Gastroesophageal sphincter (tissue), 4 donors: ENCODE measurements around the gene NUP62. TPM values are rescaled to one million over a fixed set of nuclear protein-coding genes. Genes with fewer than 3 reads are reported as not detected.

Source experiments
- ATAC-seq: fragments of 150-250 bp; one replicate; pipeline ENCODE4 v1.9.1; 2016; ENCODE audit warnings: mild to moderate bottlenecking, moderate library complexity
- H3K27ac ChIP-seq, 4 donors: fragments of 200-600 bp; sonication (generic) in 3 of 4; 1 replicate in 3 of 4; 2 replicates in 1 of 4; pipeline ENCODE4 v1.5.1; 2016 to 2019
- H3K27me3 ChIP-seq: fragments of 200-600 bp; sonication (generic); one replicate; pipeline ENCODE4 v1.5.1; 2019
- H3K36me3 ChIP-seq, 2 donors: fragments of 200-600 bp; sonication (generic); one replicate each; pipeline ENCODE4 v1.5.1; 2019; ENCODE audit warnings: control low read depth in 1 of 2
- H3K4me1 ChIP-seq, 3 donors: fragments of 200-600 bp; sonication (generic); 1 replicate in 2 of 3; 2 replicates in 1 of 3; pipeline ENCODE4 v1.5.1; 2016 to 2019; ENCODE audit warnings: control low read depth in 2 of 3
- H3K4me3 ChIP-seq, 2 donors: fragments of 200-600 bp; sonication (generic); one replicate each; pipeline ENCODE4 v1.5.1; 2019; ENCODE audit warnings: mild to moderate bottlenecking in 1 of 2, moderate library complexity in 1 of 2
- H3K9me3 ChIP-seq, 3 donors: fragments of 200-600 bp; sonication (generic); one replicate each; pipeline ENCODE4 v1.5.1; 2017 to 2019; ENCODE audit warnings: control low read depth in 2 of 3
- CTCF ChIP-seq, 4 experiments: fragments of 200-600 bp in 2 of 4; fragments of 450-650 bp in 2 of 4; sonication (generic) in 1 of 4; IDR thresholded peaks; one replicate each; pipeline ENCODE4 v1.5.1; 2017 to 2019; ENCODE audit warnings: antibody characterized with exemption in 4 of 4, mild to moderate bottlenecking in 2 of 4, moderate library complexity in 2 of 4
- EP300 ChIP-seq: sonication (generic); formaldehyde crosslinking; IDR thresholded peaks from one replicate; pipeline ENCODE4 v1.6.1; 2017; ENCODE audit warnings: antibody characterized with exemption, mild to moderate bottlenecking
- POLR2A ChIP-seq, 2 donors: fragments of 450-650 bp; IDR thresholded peaks; one replicate each; pipeline ENCODE4 v1.6.1; 2017; ENCODE audit warnings: antibody characterized with exemption in 2 of 2, mild to moderate bottlenecking in 2 of 2, moderate library complexity in 1 of 2
- POLR2AphosphoS5 ChIP-seq: sonication (generic); formaldehyde crosslinking; IDR thresholded peaks from one replicate; pipeline ENCODE4 v1.6.1; 2017; ENCODE audit warnings: antibody characterized with exemption
- WGBS, 2 donors: methylation state at CpG; one replicate each; pipeline ENCODE4 v1.1.5; 2018; ENCODE audit warnings: low coverage in 1 of 2; 5-methylcytosine and 5-hydroxymethylcytosine counted together
- total RNA-seq, 4 donors: library from RNA; depleted of rRNA; stranded (reverse); fragments of >200 nt; gene quantifications; one replicate each; pipeline ENCODE4 v1.1.0, GENCODE V29; 2016

Gene NUP62
- total RNA-seq, 4 donors from 2014 or later = 30.1 to 43.2 (median 37.7) TPM

- Histone ChIP-seq H3K27me3 (no peaks in the 10 kb centered on the region), H3K36me3 (peaks cover 0 to 77% of the 10 kb centered on the region in 2 donors), H3K9me3 (no peaks in the 10 kb centered on the region), H3K4me3 (no peak overlapping the region), H3K4me1 (peaks cover 0 to 34% (median 8%) of the 10 kb centered on the region in 3 donors), H3K27ac (peak overlapping the region in 2 of 4 donors; percentile 47 to 55)
- WGBS, 2 donors = 66 to 79% methylated on average over 9 to 13 of the region's 21 CpGs
- peak; percentile 33 for ATAC-seq
- TF ChIP-seq POLR2AphosphoS5 (no peak), CTCF (IDR thresholded peaks at IDR 0.05) (no peak), POLR2A (IDR thresholded peaks at IDR 0.05) (no peak), EP300 (no peak)
Measured at GRCh38 chr19:49912965-49913685, 16.2 kb downstream of the NUP62 start.

- Histone ChIP-seq H3K4me3 (no peak overlapping the region), H3K9me3 (no peaks in the 10 kb centered on the region), H3K27ac (peak overlapping the region in 1 of 4 donors; percentile 22), H3K4me1 (peaks cover 0 to 34% (median 8%) of the 10 kb centered on the region in 3 donors), H3K27me3 (no peaks in the 10 kb centered on the region), H3K36me3 (peaks cover 0 to 77% of the 10 kb centered on the region in 2 donors)
- peak; percentile 40 for ATAC-seq
- 0 to 59% methylated on average over 1 to 7 of the region's 9 CpGs for WGBS, 2 donors
- TF ChIP-seq CTCF (IDR thresholded peaks at IDR 0.05) = no peak
Measured at GRCh38 chr19:49911381-49912145, 17.7 kb downstream of the NUP62 start.

GRCh38 chr19:49910179-49910578, 19.1 kb downstream of the NUP62 start:
- peaks cover 0 to 34% (median 8%) of the 10 kb centered on the region in 3 donors for H3K4me1 ChIP-seq
- TF ChIP-seq EP300 (no peak), POLR2AphosphoS5 (no peak), CTCF (IDR thresholded peaks at IDR 0.05) (no peak), POLR2A (IDR thresholded peaks at IDR 0.05) (no peak)
- WGBS, 2 donors = 92% methylated on average over 2 of the region's 5 CpGs; no CpG with 5 or more reads in 1 of the 2 donors
- H3K4me3 ChIP-seq = no peak overlapping the region
- no peak for ATAC-seq
- H3K27me3 ChIP-seq = no peaks in the 10 kb centered on the region
- H3K36me3 ChIP-seq = peaks cover 0 to 74% of the 10 kb centered on the region in 2 donors
- H3K9me3 ChIP-seq = no peaks in the 10 kb centered on the region
- no peak overlapping the region for H3K27ac ChIP-seq

GRCh38 chr19:49908480-49909420, 20.6 kb downstream of the NUP62 start:
- no peak for ATAC-seq
- peaks cover 0 to 62% of the 10 kb centered on the region in 2 donors for H3K36me3 ChIP-seq

More at GRCh38 chr19:49908480-49909420, 20.6 kb downstream of the NUP62 start:
- Histone ChIP-seq H3K4me1 (peaks cover 0 to 34% (median 8%) of the 10 kb centered on the region in 3 donors), H3K4me3 (no peak overlapping the region), H3K27me3 (no peaks in the 10 kb centered on the region), H3K27ac (no peak overlapping the region), H3K9me3 (no peaks in the 10 kb centered on the region)
- 80 to 95% methylated on average over 3 to 4 of the region's 37 CpGs for WGBS, 2 donors
- TF ChIP-seq POLR2AphosphoS5 (no peak), EP300 (no peak), CTCF (IDR thresholded peaks at IDR 0.05) (no peak), POLR2A (IDR thresholded peaks at IDR 0.05) (no peak)
